HG03378 (cell line): ENCODE data around the gene NCKAP5.

Experiments
- ATAC-seq: cut with Tn5 transposase; IDR thresholded peaks from one replicate; pipeline ENCODE4 v1.9.1; 2021; ENCODE audit warnings: mild to moderate bottlenecking, moderate library complexity; ENCODE audit not compliant: unreplicated experiment

Gene NCKAP5

DNA sequence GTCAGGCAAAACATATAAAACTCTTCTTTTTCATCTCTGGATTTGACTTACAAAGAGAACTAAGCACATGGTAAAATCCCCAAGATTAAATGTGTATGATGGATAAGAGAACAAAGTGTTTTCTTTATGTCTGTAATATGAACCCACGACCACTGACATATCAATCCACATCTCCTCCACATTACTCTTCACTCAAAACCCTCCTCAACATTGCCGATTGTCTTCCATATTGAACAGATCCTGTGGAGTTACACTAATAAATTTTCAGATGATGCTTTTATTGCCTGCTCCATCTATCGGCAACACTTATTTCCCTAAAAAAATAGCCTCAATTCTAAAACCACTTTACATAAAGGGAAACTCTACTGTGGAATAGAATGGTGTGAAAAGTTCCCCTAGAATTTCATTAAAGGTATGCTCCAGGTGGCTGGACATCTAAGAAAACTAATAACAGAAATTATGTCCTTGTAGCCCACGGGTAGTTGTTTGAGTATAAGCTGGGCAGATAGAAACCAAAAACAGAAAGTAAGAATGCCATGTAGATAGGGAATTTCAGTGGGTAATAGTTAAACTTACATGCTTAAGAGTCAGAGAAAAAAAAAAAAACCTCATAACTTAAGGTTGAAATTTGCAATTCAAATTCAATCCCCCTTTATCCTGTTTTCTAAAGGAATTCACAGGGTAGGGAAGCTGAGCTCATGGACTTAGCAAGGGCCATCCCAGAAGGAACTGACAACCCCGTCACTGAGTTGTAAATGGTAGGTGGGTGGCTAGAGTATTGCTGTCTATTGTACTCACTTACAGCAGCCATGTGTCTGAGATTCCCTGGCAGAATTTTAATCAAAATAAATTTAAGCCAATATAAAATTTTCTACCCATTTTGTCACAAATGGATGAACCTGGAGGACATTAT is 592.8 kb downstream of the NCKAP5 start:
- no peak for ATAC-seq

DNA sequence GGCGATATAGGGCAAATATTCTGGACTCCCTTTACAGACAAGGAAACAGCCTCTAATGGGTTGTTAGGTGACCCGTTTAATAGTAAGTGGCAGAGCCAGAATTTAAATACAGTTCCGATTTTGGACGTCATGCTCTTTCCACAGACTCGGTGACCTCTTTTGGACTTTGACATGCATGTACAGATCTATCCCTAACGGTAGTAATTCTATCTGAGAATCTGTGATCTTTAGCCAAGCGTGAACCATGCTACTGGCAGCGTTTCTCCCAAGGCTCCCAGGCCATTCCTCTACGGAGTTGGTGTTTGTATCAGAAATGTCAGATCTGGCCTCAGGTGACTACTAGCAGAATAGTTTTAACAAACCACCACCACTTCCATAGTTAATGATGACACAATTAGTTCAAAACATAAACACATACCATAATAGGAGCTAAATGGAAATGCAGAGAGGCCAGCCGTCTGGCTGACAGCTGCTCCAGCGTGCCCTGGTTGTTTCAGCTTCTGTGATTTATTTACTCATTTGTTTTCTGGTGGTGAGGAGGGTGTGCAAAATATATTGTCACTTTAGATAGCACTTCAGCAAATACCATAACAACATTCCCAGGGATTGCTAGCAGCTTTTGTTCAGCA is 593.7 kb downstream of the NCKAP5 start:
- no peak for ATAC-seq

DNA sequence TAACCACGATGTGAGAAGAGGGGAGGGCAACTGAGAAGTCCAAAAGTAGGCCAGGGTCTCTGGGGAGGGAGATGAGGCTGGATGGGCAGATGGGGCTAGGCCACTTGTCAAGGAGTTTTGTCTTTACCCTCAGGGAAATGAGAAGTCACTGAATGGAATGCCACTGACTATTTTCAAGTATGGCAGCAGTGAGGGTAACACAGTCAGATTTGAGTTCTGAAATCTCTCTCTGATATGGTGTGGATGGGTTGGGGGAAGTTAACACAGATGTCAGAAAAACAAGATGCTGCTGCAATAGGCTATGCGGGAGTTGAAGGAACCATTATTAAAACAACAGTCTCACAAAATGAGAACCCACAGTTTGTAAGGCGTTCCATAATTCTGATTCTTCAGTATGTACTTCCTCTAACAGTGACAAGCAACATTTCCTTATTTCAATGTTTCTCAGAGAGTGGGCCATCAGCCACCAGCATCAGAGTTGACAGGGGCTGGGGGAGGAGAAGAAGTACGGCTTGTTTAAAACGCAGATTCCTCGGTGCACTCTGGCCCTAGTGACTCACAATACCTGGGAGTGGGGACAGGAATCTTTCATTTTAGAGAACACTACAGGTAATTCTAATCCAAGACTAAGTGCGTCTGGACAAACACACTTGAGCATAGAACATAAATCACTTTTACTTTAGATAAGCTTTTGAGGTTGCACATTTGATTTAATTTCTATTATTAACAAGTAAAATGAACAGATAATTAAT is 596.8 kb downstream of the NCKAP5 start:
- ATAC-seq = no peak

DNA sequence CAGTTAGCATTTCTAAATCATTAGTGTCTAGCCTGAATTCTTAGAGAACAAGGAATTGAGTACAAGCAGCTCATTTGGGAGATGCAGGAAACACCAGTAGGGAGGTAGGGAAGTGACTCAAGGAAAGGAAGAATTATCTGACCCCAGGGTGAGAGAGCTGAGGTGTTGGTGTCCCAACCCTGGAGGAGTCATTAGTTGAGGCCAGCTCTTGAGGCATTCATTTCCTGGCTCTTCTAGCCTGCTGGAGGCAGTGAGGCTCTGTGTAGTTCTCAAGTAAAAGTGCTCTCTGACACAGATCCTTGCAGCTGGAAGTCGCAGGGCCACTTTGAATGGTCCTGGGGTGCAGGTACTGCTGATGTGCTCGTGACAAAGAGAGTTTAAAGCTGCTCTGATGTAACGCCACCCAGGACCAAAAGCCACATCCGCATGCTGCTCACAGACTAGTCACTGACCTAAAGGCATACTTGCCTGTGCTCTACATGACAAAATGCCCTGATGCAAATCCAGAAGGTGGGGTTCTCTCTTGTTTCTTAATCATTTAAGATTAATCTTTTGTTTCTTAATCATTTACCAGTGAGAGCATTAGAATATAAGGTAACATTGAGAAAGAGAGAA is 598.8 kb downstream of the NCKAP5 start:
- ATAC-seq = no peak

DNA sequence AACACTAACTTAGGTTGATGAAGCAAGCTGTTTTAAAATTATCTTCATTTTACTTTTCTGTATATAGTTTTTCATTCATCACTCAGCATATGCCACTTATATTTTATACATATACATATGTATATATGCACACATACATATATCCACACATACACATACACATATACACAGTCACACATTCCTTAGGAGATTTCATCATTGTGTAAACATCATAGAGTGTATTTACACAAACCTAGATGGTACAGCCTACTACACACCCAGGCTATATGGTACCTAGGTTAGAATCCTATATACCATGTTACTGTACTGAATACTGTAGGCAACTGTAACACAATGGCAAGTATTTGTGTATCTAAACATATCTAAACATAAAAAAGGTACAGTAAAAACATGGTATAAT is 602.8 kb downstream of the NCKAP5 start:
- ATAC-seq = no peak

DNA sequence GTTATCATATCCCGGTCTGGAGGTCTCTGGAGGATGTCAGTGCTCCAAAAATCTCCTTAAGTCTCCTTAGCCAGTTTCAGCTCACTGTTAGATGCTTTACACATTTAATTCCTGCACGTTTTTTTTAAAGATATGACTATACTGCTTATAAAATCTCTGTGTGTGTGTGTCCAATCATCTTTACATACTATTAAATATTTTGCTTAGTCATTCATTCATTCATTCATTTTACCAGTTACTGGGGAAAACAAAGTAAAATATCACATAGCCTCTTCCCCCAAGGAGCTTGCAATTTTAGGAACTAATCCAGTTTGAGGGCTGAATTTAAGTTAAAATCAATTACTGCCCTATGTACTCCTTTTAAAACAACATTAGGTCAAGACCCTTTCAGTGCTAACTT is 605.1 kb downstream of the NCKAP5 start:
- no peak for ATAC-seq

DNA sequence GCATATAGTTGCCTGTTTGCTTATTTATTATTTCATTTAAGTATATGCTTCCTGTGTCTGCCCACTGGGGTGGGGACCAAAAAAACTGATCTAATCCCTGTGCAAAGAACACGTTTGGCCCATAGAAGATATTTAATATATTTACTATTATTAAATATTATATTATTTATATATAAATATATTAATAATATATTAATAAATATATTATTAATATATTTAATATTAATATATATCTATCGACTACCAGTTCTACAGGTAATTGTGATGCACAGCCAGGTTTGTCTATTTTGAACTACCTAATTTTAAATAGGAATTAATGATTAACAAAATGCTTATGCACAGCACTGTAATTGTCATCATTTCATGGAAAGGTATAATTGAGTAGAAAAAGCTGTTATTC is 609.4 kb downstream of the NCKAP5 start:
- no peak for ATAC-seq

DNA sequence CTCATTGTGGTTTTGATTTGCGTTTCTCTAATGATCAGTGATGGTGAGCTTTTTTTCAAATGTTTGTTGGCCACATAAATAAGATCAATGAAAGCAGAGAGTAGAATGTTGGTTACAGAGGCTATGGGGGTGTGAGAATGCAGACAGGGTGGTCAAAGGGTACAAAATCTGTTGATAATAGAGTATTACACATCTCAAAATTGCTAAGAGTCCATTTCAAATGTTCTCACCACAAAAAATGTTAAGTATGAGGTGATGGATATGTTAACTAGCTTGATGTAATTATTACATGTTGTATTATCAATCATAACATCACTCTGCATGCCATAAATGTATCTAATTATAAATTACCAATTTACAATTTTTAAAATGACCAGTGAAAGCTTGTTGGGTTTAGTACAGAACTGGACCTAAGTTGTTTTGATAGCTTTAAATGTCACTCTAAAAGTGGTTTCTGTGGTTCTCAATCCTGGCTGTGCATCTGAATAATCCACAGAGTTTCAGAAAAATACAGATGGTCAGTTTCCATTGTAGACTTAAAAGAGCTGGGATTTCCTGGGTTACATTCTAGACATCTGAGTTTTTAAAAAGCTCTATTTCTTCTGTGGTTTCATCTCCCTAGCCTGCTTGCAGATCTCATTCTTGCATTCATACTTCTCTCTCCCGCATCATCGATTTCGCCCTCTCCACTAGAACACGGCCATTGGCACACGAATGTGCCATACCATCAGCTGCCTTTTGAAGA is 612.2 kb downstream of the NCKAP5 start:
- ATAC-seq = no peak

DNA sequence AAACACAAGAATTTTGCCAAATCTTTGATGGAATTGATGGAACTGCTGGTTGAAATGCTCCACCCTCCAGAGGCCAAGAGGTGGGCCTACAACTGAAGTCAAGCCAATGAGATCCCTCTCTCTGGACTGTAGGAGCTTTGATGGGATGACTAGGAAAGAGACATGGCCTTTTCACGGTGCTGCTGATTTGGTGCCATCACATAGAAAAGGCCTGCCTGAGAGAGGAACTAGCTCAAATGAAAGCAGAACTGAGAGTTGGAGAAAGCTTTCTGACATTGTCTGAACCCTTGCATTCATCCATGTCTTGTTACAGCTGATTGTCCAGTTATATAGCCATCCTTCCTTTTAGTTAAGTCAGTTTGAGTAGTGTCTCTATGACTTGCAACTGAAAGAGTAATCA is 614.5 kb downstream of the NCKAP5 start:
- peak; percentile 82 for ATAC-seq

DNA sequence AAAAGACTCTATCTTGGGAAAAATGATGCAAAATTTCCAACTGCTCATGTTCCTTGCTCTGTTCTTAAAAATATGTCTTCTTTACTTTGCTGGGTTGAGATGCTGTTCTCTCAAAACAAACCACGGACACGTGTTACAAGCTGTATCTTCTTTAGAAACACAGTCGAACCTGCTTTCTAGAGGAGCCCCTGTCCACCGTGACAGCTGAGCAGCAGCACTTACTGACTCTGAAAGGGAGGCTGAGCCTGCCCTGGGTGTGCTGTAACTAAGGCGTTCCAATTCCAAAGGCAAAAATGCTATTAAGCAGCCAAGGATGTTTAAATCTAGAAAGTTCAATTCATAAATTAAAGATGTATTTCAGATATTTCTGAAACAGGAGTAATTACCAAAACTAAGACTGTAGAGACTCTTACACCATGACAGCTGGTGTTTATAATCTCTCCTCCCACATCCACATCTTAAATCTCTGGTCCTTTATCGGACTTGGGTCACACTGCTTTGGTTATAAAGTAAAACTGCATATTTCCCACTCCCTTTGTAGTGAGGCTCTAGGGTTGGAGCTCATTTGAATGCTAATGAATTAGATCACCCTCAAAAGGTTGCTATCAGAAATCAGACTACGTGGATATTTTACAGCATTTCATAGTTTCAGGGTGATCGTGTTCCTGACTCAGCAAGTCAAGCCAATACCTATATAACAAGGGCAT is 617.1 kb downstream of the NCKAP5 start:
- ATAC-seq = no peak

DNA sequence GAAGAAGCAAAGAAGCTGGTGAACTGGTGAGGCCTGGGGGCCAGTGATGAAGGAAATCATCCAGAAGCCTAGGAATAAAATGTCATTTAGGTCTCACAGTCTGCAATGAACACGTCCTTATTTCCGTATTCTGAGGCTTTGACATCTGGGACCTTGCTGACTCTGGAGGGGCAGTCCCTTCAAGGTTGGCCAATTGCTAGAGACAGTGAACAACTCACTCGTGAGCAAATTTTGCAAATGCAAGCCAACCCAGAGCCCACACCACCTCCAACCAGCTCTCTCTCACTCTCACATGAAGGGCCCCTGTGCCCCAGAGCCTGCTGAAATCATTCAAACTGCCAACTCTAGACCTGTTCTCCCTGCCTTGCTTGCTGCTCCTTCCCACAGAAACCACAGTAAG is 619.2 kb downstream of the NCKAP5 start:
- ATAC-seq = no peak

DNA sequence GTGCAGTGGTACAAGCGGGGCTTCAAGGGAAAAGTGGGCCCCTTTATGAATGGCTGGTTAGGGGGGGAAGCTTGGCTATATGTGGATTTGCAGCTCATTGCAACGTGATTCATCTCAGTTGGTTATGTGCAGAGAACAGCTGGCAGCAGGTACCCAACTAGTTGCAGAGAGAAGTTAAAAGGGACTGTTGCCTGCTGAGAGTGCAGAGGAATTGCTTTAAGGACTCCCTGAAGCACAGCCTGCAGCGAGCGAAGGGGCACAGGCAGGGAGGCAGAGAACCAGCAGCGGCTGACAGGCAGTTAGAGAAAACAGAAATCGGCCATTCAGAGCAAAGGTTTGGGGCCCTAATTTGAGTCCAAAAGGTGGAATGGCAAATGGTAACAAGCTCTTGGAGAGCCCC is 620.1 kb downstream of the NCKAP5 start:
- ATAC-seq = no peak

DNA sequence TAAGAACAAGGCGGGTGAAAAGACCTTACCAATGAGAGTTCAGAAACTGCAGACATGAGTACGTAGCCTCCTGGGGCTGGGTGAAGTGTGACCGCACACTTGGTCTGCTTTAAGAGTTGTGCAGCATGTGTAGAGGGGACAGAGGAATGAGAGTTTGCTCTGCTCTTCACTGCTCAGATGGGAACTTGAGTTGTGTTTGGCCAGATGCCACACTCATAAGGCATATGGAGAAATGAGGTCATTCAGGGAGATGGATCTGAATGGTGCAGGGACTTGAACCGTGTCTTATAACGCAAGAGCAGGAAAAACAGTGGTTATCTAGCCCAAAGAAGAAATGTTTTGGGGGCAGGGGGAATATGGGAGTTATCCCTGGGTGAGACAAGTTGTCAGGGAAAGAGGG is 624.4 kb downstream of the NCKAP5 start:
- ATAC-seq = no peak

DNA sequence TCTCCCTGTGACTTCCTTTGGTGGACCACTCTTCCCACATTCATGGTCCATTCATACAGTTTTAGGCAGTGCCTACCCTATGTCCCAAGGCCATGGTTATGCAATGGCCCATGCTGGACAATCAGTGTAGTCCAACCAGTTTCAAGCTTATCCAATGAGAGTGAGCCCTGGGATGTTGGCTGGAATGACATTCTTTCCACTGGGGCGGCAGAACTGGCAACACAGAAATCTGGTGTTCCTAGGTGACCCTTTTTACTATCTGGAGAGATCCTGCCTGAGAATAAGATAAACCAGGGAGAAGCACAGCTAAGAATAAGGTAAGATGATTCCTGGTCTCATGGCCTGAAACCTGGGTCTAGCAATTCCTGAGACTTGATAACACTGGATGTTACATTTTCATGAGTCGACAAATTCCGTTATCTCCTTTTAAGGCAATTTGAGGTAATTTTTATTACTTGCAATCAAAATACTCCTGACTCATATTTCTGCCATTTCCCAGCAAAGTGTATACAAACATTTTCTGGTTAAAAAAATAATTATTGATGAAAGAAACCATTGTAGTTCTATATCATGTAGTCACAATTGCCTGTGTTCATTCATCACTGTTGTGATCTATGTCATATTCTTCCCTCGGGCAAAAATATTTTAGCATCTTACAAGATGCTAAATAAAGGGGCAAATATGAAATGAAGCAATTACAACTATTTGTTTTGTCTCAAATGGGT is 626.8 kb downstream of the NCKAP5 start:
- ATAC-seq = no peak

DNA sequence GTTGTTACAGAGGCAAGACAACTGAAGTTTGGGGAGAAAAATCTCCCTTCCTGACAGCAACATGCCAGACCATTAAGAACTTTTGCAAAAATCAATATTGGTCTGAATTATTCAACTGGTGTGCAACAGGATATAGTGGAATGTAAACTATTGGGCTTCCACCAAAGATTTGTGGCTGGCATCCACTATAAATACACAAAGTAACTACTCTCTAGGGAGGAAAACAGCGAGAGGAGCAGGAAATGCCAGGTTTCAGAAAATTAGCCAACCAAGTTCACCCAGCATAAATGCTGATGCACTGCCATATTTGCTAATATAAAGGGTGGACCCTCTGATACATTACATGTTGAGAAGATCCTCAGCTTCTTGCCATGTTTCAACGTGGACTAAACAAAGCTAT is 630.6 kb downstream of the NCKAP5 start:
- no peak for ATAC-seq

DNA sequence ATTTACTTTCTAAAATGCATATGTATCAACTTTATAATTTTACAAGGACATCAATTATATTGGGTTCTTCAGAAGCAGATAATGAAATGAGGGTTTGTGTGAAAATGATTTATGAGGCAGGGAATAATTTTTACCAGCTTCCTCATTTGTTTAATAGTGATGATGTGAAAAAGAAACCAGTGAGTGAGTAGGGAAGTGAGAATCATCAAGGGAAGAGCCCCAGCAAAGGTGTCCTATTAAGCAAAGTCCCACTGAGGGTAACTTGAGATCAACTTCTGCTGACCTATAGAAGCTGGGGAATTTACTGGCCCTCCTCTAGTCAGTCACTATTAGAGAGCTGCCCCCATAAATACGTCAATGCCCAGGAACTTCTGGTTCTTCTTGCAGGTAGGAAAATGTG is 631.5 kb downstream of the NCKAP5 start:
- peak; percentile 75 for ATAC-seq

DNA sequence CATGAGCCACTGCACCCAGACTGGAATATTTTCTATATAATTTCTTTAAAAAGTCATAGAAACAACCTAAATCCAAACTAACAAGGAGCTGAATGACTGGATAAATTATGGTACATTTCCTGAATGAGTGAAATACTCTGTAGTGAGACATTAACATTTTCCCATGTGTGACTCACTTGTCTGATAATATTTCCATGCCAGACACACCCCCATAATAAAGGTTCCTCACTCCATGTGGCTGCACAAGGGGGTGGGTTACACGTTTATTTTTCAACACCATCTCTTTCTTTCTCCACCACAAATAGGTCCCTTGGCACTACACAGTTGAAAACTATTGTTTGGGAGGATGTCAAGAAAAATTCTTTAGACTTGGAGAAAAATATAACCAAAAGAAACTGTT is 632.0 kb downstream of the NCKAP5 start:
- ATAC-seq = no peak

DNA sequence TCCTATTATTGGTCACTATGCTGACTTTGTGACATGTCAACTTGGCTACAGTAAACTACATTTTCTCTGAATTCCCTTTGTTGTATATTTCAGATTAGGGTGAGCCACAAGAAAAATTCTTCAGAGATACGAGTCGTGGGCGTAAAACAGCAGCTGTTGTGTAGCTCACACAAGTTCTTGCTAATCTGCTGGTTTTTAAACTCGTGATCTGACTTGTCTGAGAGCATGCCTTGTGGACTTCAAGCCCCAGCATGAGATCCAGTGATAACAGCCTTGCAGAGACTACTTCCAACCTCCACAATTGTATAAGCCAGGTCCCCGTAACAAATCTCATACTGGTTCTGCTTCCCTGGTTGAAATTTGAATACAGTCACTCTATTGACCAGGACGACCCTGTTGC is 638.5 kb downstream of the NCKAP5 start:
- no peak for ATAC-seq

DNA sequence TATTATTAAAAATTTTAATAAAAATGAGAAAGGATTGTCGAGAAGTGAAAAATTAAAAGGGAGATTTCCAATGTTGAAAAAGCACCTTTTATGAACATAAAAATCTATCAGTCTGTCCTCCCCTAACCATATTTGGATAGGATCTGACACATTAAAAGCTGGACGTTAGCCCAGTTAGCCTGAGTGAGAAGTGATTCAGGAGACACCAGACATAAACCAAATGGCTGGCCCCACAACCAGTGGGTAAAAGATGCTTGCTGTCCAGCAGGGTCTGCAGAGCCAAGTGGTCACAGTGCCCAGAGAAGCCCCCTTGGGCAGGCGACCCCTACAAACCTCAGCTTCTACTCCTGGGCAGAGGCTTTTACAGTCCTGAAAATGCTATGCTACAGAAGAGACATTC is 644.5 kb downstream of the NCKAP5 start:
- no peak for ATAC-seq
